GM18499 (cell line): Measurements from ENCODE around the gene POU6F2.

ENCODE experiments used
- ATAC-seq: cut with Tn5 transposase; IDR thresholded peaks from one replicate; pipeline ENCODE4 v1.9.1; 2021; ENCODE audit warnings: moderate number of reproducible peaks; ENCODE audit not compliant: insufficient read depth, unreplicated experiment

The POU6F2 gene

GRCh38 chr7:39233851-39234529 is 256.3 kb downstream of the POU6F2 start:
- no peak for ATAC-seq

- no peak for ATAC-seq
These were observed 260.6 kb downstream of the POU6F2 start for GRCh38 chr7:39238234-39238869.

- ATAC-seq, result no peak
These were observed 263.2 kb downstream of the POU6F2 start for GRCh38 chr7:39240864-39241263.

- ATAC-seq, result no peak
These were observed 269.9 kb downstream of the POU6F2 start for GRCh38 chr7:39247576-39247975.

GRCh38 chr7:39248041-39248691 is 270.5 kb downstream of the POU6F2 start:
- no peak for ATAC-seq

- no peak for ATAC-seq
These were observed 271.0 kb downstream of the POU6F2 start for GRCh38 chr7:39248692-39249090.

GRCh38 chr7:39249635-39250152 is 272.0 kb downstream of the POU6F2 start:
- no peak for ATAC-seq

GRCh38 chr7:39252916-39253315 is 275.2 kb downstream of the POU6F2 start:
- no peak for ATAC-seq

- no peak for ATAC-seq
These were observed 281.8 kb downstream of the POU6F2 start for GRCh38 chr7:39259391-39260003.

- no peak for ATAC-seq
These were observed 282.7 kb downstream of the POU6F2 start for GRCh38 chr7:39260279-39260844.

GRCh38 chr7:39261771-39262170 is 284.1 kb downstream of the POU6F2 start:
- no peak for ATAC-seq

- no peak for ATAC-seq
These were observed 288.2 kb downstream of the POU6F2 start for GRCh38 chr7:39265641-39266591.

- no peak for ATAC-seq
These were observed 291.3 kb downstream of the POU6F2 start for GRCh38 chr7:39269034-39269433.

- no peak for ATAC-seq
These were observed 292.3 kb downstream of the POU6F2 start for GRCh38 chr7:39270018-39270417.

- no peak for ATAC-seq
These were observed 293.7 kb downstream of the POU6F2 start for GRCh38 chr7:39271402-39271801.

- no peak for ATAC-seq
These were observed 294.4 kb downstream of the POU6F2 start for GRCh38 chr7:39272111-39272510.

GRCh38 chr7:39272691-39273090 is 295.0 kb downstream of the POU6F2 start:
- no peak for ATAC-seq

GRCh38 chr7:39280337-39280736 is 302.6 kb downstream of the POU6F2 start:
- ATAC-seq, result no peak

- ATAC-seq, result no peak
These were observed 307.5 kb downstream of the POU6F2 start for GRCh38 chr7:39285256-39285655.

- no peak for ATAC-seq
These were observed 310.6 kb downstream of the POU6F2 start for GRCh38 chr7:39288303-39288702.
